ENCODE data around the gene SHKBP1. TPM values are rescaled to one million over a fixed set of nuclear protein-coding genes. Genes with fewer than 3 reads are reported as not detected.

SHKBP1 gene
- total and polyA plus RNA-seq, 9 of the 15 experiments (the other 6 are each of a cell fraction or from before 2014, with no cell fraction given): 1.2 to 58.1 (median 22.3) TPM

GRCh38 chr19:40598121-40598917 is 21.6 kb downstream of the SHKBP1 start:
- Histone ChIP-seq H3K4me1 (replicated peaks in 1 of 2; ENCODE audit: control insufficient read depth in 2 of 2, insufficient read depth in 2 of 2, low read length in 2 of 2) (peaks cover 45 to 82% of the 10 kb centered on the region in 2 experiments), H3K36me3 (ENCODE audit: control insufficient read depth, insufficient read depth, low read length) (peaks cover 7% of the 10 kb centered on the region; the same call in 1 of the 3 replicates), H4K20me1 (replicated peaks; ENCODE audit: control insufficient read depth, insufficient read depth, low read length) (peaks cover 6% of the 10 kb centered on the region; the same call in 1 of the 2 replicates), H3K4me2 (ENCODE audit: insufficient read depth, low read length) (peak overlapping the region; percentile 89), H3K27ac (ENCODE audit: extremely low read depth, low read depth, low read length) (peak overlapping the region; percentile 70; the same call in 2 of the 3 replicates), H3K9ac (ENCODE audit: insufficient read depth in 1 of 2, low read depth in 2 of 2, low read length in 2 of 2) (peak overlapping the region; percentile 44 to 57; a peak in 3 of 4 replicates), H3K27me3 (ENCODE audit: control insufficient read depth in 2 of 2, insufficient read depth in 2 of 2, low read length in 2 of 2) (no peaks in the 10 kb centered on the region), H3K9me3 (replicated peaks; ENCODE audit: control insufficient read depth, insufficient read depth, low read depth, low read length) (no peaks in the 10 kb centered on the region), H3K4me3 (peak overlapping the region; percentile 48), H3K9me1 (ENCODE audit: control insufficient read depth, insufficient read depth, low read length) (peaks cover 4% of the 10 kb centered on the region), H3K79me2 (ENCODE audit: control insufficient read depth, insufficient read depth, low read length) (peaks cover 23% of the 10 kb centered on the region), H2AFZ (ENCODE audit: low read depth, low read length) (peak overlapping the region; percentile 90)
- intact Hi-C loops (cut with micrococcal nuclease) (loop anchor here (1.0 to 2.0 kb wide), 3 partner anchors 50 to 134 kb away; no protein-coding TSS in a partner anchor), in situ Hi-C loops (cut with MboI) (no loop called here)
- DNase-seq (ENCODE audit: extremely low read depth in 1 of 4, low spot score in 3 of 4) (peak; percentile 68 to 96 (median 76)), FAIRE-seq (peak; percentile 96), ATAC-seq (peak; percentile 70)
- 1% methylated on average over 30 of the region's 46 CpGs for WGBS (ENCODE audit: insufficient coverage, low coverage, missing lambda C conversion rate)
- no TSS peak for BruUV-seq (replicated peaks)
- ChIA-PET CTCF (ENCODE audit: low intra/inter-chr PET ratio) (interaction anchor here (0.6 to 2.3 kb wide), 5 partner anchors 28 to 380 kb away, joined by 3 to 7 read pairs (median 6); partner anchors contain the start of gene TTC9B), POLR2A (interaction anchor here (0.6 kb wide), 1 partner anchor 75 kb away, joined by 3 read pairs; no protein-coding TSS in a partner anchor)
- no peak for TF ChIP-seq HMBOX1 (IDR thresholded peaks at IDR 0.05)
- no peak; the same call in 1 of the 2 replicates for TF ChIP-seq ZNF431 (CRISPR knock-in tag; IDR thresholded peaks at IDR 0.05)
- no peak for TF ChIP-seq POLR2AphosphoS2 (IDR thresholded peaks at IDR 0.05; ENCODE audit: low read length)
- TF ChIP-seq ZNF263 (CRISPR knock-in tag; IDR thresholded peaks at IDR 0.05; ENCODE audit: borderline replicate concordance): peak; percentile 69
- TF ChIP-seq ZNF184 (CRISPR knock-in tag; IDR thresholded peaks at IDR 0.05): no peak
- peak; percentile 47; the same call in 1 of the 2 replicates for TF ChIP-seq KLF16 (IDR thresholded peaks at IDR 0.05)
- peak; percentile 44 for TF ChIP-seq TBP (optimal IDR thresholded peaks at IDR 0.05; ENCODE audit: low read depth, low read length)
- no peak; the same call in 1 of the 2 replicates for TF ChIP-seq NCOR1 (IDR thresholded peaks at IDR 0.05)
- no peak for TF ChIP-seq HDGF (IDR thresholded peaks at IDR 0.05)
- no peak for TF ChIP-seq PYGO2 (tag; IDR thresholded peaks at IDR 0.05)
- peak; percentile 19; the same call in 1 of the 2 replicates for TF ChIP-seq SIN3B (IDR thresholded peaks at IDR 0.05; ENCODE audit: low read depth)
- TF ChIP-seq TFE3 (CRISPR knock-in tag; IDR thresholded peaks at IDR 0.05): no peak
- TF ChIP-seq ZNF12 (CRISPR knock-in tag; IDR thresholded peaks at IDR 0.05): no peak
- peak in 1 of 2 experiments; percentile 99; a peak in 2 of 4 replicates for TF ChIP-seq NONO (IDR thresholded peaks at IDR 0.05; ENCODE audit: low read depth in 2 of 2, low read length in 1 of 2)

All from K562 (cell line).